ENCODE results near the gene SLC4A2. TPM values are rescaled to one million over a fixed set of nuclear protein-coding genes. Genes with fewer than 3 reads are reported as not detected.

The SLC4A2 gene
- total RNA-seq, 1 donor from 2014 or later = 182 TPM

DNA sequence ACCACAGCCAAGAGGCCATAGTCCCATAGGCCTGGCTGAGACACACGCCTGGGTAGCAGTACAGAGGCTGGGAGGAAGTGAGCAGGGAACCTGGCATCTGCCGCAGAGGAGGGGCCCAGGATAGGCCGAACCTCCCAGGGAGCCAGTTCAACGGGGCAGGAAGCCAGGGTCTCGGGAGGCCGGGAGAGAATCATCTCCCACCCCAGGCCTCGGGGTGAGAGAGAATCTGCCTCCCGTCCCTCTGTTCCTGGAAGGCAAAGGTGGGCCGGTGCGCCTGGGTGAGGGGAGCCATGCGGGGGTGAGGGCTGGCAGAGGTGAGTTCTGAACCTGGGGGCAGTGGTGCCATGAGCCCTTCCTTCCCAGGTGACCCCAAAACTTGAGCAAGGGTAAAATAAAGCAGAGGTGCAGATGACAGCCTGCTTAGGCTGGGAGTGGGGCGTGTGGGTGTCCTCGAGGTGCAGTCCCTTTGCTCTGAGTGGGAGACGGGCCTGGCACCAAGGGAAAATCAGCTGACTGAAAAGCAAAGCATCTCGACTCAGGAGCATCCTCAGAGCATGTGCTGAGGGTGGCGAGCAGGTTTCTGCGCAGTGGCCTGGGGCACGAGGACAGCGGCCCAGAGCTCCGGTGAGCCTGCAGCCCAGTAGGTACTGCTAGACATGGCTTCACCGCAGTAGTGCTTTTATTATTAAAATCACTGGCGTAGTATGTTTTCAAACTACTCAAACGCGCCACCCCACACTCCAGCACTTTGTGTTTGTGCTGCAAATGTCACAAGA, 42.4 kb downstream of the SLC4A2 start:
- TF ChIP-seq, protein P1, sequence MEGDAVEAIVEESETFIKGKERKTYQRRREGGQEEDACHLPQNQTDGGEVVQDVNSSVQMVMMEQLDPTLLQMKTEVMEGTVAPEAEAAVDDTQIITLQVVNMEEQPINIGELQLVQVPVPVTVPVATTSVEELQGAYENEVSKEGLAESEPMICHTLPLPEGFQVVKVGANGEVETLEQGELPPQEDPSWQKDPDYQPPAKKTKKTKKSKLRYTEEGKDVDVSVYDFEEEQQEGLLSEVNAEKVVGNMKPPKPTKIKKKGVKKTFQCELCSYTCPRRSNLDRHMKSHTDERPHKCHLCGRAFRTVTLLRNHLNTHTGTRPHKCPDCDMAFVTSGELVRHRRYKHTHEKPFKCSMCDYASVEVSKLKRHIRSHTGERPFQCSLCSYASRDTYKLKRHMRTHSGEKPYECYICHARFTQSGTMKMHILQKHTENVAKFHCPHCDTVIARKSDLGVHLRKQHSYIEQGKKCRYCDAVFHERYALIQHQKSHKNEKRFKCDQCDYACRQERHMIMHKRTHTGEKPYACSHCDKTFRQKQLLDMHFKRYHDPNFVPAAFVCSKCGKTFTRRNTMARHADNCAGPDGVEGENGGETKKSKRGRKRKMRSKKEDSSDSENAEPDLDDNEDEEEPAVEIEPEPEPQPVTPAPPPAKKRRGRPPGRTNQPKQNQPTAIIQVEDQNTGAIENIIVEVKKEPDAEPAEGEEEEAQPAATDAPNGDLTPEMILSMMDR (IDR thresholded peaks at IDR 0.05) = no peak
- peaks cover 25% of the 10 kb centered on the region for H3K4me1 ChIP-seq
- H3K27ac ChIP-seq = no peak overlapping the region
- no peaks in the 10 kb centered on the region for H3K9me3 ChIP-seq
- intact Hi-C loops (cut with DNase I) = no loop called here
- no peak for DNase-seq
- no peaks in the 10 kb centered on the region for H3K27me3 ChIP-seq (ENCODE audit: low read depth)
- H3K4me3 ChIP-seq = no peak overlapping the region
- H3K36me3 ChIP-seq = peaks cover 17% of the 10 kb centered on the region
- no peak for ATAC-seq

DNA sequence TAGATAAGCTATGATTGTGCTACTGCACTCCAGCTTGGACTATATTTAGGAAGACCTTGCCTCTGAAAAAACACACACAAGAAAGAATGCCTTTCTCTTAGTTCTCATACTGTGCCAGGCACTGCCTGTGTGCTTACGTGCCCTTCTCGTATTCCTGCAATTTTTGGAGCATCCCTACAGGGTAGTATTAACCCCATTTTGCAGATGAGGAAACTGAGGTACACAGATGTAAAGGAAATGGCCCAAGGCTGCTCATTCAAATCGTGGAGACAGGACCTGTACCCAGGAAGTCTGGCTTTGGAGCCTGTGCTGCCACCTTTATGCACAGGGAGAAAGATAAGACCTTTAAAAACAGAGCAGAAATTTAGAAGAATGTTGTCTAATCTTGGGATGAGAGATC, 43.6 kb downstream of the SLC4A2 start:
- Histone ChIP-seq H3K9me3 (no peaks in the 10 kb centered on the region), H3K27me3 (ENCODE audit: low read depth) (no peaks in the 10 kb centered on the region), H3K4me1 (peaks cover 25% of the 10 kb centered on the region), H3K27ac (no peak overlapping the region), H3K4me3 (no peak overlapping the region), H3K36me3 (peaks cover 12% of the 10 kb centered on the region)
- TF ChIP-seq, protein P1 (IDR thresholded peaks at IDR 0.05) = no peak
- intact Hi-C loops (cut with DNase I) = no loop called here
- no peak for DNase-seq
- ATAC-seq = no peak

DNA sequence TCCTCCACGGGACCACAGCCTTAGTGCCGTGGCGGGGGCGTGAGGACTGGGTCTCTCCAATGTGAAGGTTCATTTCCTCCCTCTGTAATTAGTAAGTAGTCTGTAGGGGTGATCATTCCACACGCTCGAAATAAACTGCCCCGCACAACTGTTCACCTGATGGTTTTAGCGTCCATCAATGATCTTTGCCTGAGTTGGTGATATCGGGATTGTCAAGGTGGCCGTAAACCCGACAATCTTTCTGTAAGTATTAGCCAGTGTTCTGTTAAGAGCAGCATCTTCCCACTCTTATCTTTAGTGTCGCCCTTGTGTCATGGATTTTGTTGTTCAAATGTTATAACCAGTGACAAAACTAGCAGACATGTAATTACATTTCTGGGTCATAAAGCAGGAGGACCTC, 44.6 kb downstream of the SLC4A2 start:
- DNase-seq (no peak), ATAC-seq (no peak)
- Histone ChIP-seq H3K36me3 (peaks cover 12% of the 10 kb centered on the region), H3K4me3 (no peak overlapping the region), H3K27me3 (ENCODE audit: low read depth) (no peaks in the 10 kb centered on the region), H3K4me1 (peaks cover 25% of the 10 kb centered on the region), H3K9me3 (no peaks in the 10 kb centered on the region), H3K27ac (no peak overlapping the region)
- intact Hi-C loops (cut with DNase I) = no loop called here
- TF ChIP-seq, protein P1 (IDR thresholded peaks at IDR 0.05) = no peak

DNA sequence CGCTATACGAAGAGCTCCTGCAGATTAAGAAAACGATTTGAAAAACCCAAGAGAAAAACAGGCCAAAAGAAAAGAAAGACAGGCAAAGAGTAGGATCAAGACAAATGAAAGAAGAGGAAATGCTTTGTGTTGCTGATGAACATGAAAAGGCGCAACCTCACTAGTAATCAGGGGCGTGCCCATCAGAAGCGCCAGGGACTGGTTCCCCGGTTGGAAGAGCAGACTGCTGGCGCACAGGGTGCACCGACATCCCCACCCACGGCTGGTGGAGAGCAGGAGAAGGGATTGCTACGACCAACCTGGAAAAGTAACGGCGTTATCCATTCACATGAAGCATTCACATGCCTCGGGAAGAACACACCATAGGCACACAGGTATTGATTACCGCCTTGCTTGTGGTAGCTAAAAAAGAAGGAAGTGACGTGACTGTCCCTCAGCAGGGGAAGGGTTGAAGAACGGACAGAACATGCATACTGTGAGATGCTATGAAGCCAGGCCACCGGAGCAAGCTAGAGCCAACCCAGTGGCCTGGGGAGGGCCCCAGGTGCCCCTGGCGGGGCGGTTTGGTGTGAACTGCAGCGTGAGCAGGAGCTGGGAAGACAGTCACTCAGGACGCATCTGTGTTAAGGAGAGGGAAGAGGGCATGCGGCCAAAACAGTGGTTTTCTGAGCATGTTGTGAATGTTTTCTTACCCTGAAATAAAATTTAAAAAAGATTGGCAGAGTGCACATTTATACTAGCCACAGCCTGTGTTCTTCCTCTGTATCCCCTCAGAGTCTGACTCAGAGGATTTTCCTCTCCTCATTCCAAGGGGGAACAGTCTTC, 45.2 kb downstream of the SLC4A2 start:
- intact Hi-C loops (cut with DNase I) = no loop called here
- no peak overlapping the region for H3K4me3 ChIP-seq
- DNase-seq (no peak), ATAC-seq (no peak)
- TF ChIP-seq, protein P1 (IDR thresholded peaks at IDR 0.05) = no peak
- peaks cover 12% of the 10 kb centered on the region for H3K36me3 ChIP-seq
- peaks cover 26% of the 10 kb centered on the region for H3K4me1 ChIP-seq
- H3K9me3 ChIP-seq = no peaks in the 10 kb centered on the region
- no peak overlapping the region for H3K27ac ChIP-seq
- no peaks in the 10 kb centered on the region for H3K27me3 ChIP-seq (ENCODE audit: low read depth)

DNA sequence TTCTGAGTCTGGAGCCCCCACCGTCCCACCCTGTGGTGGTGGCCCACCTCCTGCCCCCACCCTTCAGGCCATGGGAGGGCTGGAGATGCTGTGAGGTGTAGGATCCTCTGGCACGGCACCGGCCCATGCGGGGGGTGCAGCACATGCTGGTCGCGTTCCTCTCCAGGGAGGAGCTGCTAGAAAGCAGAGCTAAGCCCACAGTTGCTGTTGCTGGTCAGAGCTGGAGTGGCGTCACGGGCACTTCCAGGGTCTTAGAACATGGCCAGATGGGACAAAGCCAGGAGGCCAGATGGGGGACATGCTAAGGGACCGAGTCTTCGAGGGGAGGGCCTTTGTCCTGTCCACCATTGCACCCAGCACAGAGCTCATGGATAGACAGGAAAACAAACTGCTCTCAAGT, 48.5 kb downstream of the SLC4A2 start:
- no peak for ATAC-seq
- H3K27me3 ChIP-seq (ENCODE audit: low read depth) = no peaks in the 10 kb centered on the region
- no peaks in the 10 kb centered on the region for H3K9me3 ChIP-seq
- H3K4me1 ChIP-seq = peaks cover 29% of the 10 kb centered on the region
- no peak overlapping the region for H3K4me3 ChIP-seq
- peaks cover 7% of the 10 kb centered on the region for H3K36me3 ChIP-seq
- intact Hi-C loops (cut with DNase I) = no loop called here
- DNase-seq = no peak
- no peak overlapping the region for H3K27ac ChIP-seq
- TF ChIP-seq, protein P1 (IDR thresholded peaks at IDR 0.05) = no peak

Data from lower lobe of right lung (tissue), 2 donors.